Measurements from ENCODE around the gene RSRC2.

DNA sequence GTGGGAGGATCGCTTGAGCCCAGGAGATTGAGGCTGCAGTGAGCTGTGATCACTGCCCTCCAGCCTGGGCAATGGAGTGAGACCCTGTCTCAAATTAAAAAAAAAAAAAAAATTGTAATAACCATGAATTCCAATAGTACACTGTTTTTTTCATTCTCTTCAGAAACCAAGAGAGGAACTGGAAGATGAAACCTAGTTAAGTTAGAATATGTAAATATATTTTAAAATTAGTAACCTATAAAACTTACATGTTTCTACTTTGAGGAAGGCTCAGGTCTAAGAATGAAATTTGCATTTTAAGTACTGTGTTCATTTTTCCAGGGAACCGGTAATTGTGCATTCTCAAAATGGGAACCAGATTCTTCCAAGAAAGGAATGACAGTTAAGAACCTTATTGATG lies 19.1 kb upstream of the RSRC2 start:
- TF ChIP-seq, protein P1, sequence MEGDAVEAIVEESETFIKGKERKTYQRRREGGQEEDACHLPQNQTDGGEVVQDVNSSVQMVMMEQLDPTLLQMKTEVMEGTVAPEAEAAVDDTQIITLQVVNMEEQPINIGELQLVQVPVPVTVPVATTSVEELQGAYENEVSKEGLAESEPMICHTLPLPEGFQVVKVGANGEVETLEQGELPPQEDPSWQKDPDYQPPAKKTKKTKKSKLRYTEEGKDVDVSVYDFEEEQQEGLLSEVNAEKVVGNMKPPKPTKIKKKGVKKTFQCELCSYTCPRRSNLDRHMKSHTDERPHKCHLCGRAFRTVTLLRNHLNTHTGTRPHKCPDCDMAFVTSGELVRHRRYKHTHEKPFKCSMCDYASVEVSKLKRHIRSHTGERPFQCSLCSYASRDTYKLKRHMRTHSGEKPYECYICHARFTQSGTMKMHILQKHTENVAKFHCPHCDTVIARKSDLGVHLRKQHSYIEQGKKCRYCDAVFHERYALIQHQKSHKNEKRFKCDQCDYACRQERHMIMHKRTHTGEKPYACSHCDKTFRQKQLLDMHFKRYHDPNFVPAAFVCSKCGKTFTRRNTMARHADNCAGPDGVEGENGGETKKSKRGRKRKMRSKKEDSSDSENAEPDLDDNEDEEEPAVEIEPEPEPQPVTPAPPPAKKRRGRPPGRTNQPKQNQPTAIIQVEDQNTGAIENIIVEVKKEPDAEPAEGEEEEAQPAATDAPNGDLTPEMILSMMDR (conservative IDR thresholded peaks at IDR 0.05), result no peak
- no peak for TF ChIP-seq EZH2 (IDR thresholded peaks at IDR 0.05; ENCODE audit: low read depth)
